Heart left ventricle (tissue), 13 donors: ENCODE results near the gene SUGCT.

Experiments
- CTCF ChIP-seq, 12 donors: fragments of 200-600 bp; sonication (generic) in 4 of 12; IDR thresholded peaks; one replicate each; pipeline versions ENCODE4 v1.5.0 to v1.8.0; 2018 to 2022; ENCODE audit warnings: antibody characterized with exemption in 12 of 12, mild to moderate bottlenecking in 5 of 12
- POLR2A ChIP-seq, 2 donors: fragments of 450-650 bp; IDR thresholded peaks; one replicate each; pipeline ENCODE4 v1.6.1; 2017; ENCODE audit warnings: antibody characterized with exemption in 2 of 2, mild to moderate bottlenecking in 2 of 2, moderate library complexity in 2 of 2
- donor health status: ischemic (EF 13 %, LVEDD 7.1; RV severe dilation, severe dysfunction).
- donor health status: DM: no; HTN: yes; CAD: no.
- donor health status: DM: no; HTN: no; CAD: no.
- donor health status: ischemic (EF 25% LVEDD 6.9; RV normal size, moderate dysfunction).
- donor health status: ischemic (EF 25% LVEDD 5.7; RV mildly dilated, moderate dysfunction).
- donor health status: ischemic (EF 35%, LVEDD 5.7; RV mildly dilated, moderate dysfunction).
- donor health status: nonischemic (EF 11% LVEDD 7.7; RV severe dilation, severe dysfunction).
- donor health status: DM: yes; HTN: yes; CAD: no.
- donor health status: PGD.
- donor health status: ischemic (EF 29% LVEDD 5.4; RV normal size, mild dysfunction).
- donor health status: nonischemic (EF 23%, LVEDD 6.1; RV moderate dilation, normal function).

GRCh38 chr7:40418983-40419382, 284.2 kb downstream of the SUGCT start:
- TF ChIP-seq CTCF (IDR thresholded peaks at IDR 0.05) (no peak), POLR2A (IDR thresholded peaks at IDR 0.05) (no peak)
